Measurements from ENCODE around the gene TMEM182. TPM values are rescaled to one million over a fixed set of nuclear protein-coding genes. Genes with fewer than 3 reads are reported as not detected.

TMEM182 gene
- total RNA-seq, 4 donors from 2014 or later, result 1.1 to 2.5 (median 1.4) TPM

DNA sequence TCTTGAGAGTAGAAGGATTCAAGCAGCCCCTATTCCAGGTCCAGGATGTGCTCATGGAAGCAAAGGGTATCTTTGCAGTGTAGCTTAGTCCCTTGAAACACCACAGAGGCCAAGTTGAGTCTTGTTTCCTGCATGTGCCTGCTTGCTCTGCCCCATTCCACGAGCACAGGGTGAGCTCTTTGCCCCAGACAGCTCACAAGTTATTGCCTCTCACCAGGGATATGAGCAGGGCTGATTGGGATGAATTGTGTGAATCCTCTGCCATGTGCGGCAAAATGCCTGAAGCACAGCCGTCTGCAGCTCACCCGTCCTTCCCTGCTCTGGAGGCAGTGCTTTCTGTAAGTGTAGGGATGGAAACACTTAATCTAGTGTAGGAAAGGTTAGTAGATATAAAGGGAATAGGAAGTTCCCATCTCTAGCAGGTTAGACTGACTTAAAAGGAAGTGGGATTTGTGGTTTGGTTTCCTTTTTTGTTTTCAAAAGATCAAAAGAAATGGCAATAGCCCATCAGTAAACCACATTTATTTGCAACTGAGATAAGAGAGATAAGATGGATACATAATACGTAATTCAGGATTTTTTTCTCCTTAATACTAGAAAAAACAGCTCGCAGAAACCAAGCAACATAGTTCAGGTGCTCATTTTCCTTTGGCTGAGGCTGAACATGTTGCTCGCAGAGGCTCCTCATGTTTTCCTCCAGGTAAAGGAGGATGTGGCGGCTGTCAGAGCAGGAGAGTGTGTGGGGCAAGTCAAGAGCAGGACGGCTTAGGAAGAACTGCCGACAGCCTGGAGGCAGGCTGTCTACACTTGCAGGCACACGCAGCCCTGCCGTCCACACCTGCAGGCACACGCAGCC, 41.4 kb downstream of the TMEM182 start:
- Histone ChIP-seq H3K9me3 (peaks cover 0 to 27% (median 11%) of the 10 kb centered on the region in 4 donors), H3K27me3 (no peaks in the 10 kb centered on the region), H3K36me3 (no peaks in the 10 kb centered on the region), H3K4me1 (no peaks in the 10 kb centered on the region), H3K27ac (no peak overlapping the region), H3K4me3 (no peak overlapping the region)
- DNase-seq, result no peak
- no peak for TF ChIP-seq POLR2A (IDR thresholded peaks at IDR 0.05)
- TF ChIP-seq, protein P1, sequence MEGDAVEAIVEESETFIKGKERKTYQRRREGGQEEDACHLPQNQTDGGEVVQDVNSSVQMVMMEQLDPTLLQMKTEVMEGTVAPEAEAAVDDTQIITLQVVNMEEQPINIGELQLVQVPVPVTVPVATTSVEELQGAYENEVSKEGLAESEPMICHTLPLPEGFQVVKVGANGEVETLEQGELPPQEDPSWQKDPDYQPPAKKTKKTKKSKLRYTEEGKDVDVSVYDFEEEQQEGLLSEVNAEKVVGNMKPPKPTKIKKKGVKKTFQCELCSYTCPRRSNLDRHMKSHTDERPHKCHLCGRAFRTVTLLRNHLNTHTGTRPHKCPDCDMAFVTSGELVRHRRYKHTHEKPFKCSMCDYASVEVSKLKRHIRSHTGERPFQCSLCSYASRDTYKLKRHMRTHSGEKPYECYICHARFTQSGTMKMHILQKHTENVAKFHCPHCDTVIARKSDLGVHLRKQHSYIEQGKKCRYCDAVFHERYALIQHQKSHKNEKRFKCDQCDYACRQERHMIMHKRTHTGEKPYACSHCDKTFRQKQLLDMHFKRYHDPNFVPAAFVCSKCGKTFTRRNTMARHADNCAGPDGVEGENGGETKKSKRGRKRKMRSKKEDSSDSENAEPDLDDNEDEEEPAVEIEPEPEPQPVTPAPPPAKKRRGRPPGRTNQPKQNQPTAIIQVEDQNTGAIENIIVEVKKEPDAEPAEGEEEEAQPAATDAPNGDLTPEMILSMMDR (IDR thresholded peaks at IDR 0.05), result no peak

DNA sequence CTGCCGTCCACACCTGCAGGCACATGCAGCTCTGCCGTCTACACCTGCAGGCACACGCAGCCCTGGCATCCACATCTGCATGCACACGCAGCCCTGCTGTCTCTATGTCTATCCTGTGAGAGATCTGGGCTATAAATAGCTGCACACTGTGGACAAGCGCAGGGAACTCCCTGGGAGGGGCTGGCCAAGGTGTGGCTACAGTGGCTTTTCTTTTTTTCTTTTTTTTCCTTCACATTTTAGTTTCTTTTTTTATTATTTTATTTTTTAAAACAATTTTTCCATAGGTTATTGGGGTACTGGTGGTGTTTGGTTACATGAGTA, 42.0 kb downstream of the TMEM182 start:
- Histone ChIP-seq H3K27ac (no peak overlapping the region), H3K9me3 (peaks cover 0 to 27% (median 10%) of the 10 kb centered on the region in 4 donors), H3K27me3 (no peaks in the 10 kb centered on the region), H3K4me1 (no peaks in the 10 kb centered on the region), H3K36me3 (no peaks in the 10 kb centered on the region), H3K4me3 (no peak overlapping the region)
- no peak for DNase-seq
- no peak for TF ChIP-seq POLR2A (IDR thresholded peaks at IDR 0.05)
- TF ChIP-seq, protein P1 (IDR thresholded peaks at IDR 0.05), result no peak

DNA sequence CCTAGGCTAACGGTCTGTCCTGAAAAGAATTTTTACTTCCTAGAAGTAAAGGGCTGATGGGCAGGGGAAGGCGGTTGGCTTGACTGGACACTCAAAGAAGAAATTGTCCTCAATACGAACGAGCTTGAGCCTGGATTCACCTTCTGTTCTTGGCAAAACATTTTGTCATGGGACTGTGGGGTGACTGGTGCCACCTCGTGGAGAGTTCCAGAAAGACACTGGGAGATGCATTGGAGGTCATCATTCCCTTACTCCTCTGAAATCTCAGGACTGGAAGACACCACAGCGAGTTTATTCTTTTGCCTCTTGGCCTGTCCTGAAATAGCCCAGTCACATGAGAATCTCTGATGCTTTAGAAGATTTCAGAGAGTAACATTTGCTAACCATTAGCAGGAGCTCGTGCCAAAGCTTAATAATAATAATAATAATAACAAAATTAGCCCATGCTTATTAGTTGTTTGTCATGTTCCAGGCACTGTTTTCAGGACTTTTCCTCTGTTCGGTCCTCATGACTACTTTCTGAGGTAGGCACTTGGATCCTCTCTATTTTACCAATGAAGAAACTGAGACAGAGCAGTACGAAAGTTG, 44.5 kb downstream of the TMEM182 start:
- DNase-seq, result peak in 2 of 3 donors; percentile 53 to 78
- no peaks in the 10 kb centered on the region for H3K4me1 ChIP-seq
- H3K27me3 ChIP-seq, result no peaks in the 10 kb centered on the region
- H3K9me3 ChIP-seq, result peaks cover 0 to 10% (median 5%) of the 10 kb centered on the region in 4 donors
- no peak overlapping the region for H3K27ac ChIP-seq
- TF ChIP-seq, protein P1 (IDR thresholded peaks at IDR 0.05), result peak; percentile 8 to 63 (median 56)
- TF ChIP-seq POLR2A (IDR thresholded peaks at IDR 0.05), result no peak
- H3K36me3 ChIP-seq, result no peaks in the 10 kb centered on the region
- H3K4me3 ChIP-seq, result no peak overlapping the region

DNA sequence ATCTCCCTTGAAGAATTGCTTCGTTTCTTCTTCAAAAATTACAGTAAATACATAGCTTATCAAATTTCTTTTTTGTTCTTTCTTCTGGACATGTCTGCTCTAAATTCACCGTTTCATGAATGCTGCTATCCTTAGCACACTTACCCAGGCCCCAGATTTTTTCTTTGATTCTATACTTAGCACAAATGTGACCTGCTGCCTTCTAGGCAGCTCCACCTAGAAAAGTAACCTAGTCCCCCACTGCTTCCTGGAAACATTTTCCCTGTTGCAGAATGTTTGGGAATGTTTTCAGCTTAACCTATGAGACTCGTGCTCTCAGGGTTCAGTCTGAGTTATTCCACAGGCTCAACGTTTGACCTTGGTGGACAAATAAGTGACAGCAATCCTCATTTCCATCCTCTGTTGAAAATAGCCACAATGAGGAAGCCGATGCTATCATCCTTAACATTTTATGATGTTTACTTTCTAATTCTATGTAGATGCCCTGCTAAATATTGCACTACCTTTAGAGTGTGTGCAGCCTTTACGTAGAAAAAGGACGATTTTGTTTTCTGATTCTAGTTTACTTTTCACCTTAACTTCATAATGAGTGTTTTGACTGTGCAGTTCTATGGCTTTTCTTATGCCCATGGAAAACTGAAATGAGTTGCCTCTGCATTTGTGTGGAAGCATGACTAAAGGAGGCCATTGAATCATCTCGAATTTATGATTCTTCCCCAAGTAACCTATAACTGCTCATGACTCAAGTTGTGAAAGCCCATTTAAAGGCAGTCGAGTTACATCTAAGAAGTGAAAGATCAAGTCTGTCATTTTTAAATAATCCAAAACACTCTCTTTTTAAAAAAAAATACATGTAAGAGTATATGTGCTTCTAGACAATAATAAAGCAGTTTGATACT, 47.7 kb downstream of the TMEM182 start:
- no peak for TF ChIP-seq POLR2A (IDR thresholded peaks at IDR 0.05)
- TF ChIP-seq, protein P1 (IDR thresholded peaks at IDR 0.05), result no peak
- no peaks in the 10 kb centered on the region for H3K27me3 ChIP-seq
- H3K36me3 ChIP-seq, result no peaks in the 10 kb centered on the region
- H3K27ac ChIP-seq, result no peak overlapping the region
- H3K9me3 ChIP-seq, result no peaks in the 10 kb centered on the region
- no peaks in the 10 kb centered on the region for H3K4me1 ChIP-seq
- no peak overlapping the region for H3K4me3 ChIP-seq
- no peak for DNase-seq

DNA sequence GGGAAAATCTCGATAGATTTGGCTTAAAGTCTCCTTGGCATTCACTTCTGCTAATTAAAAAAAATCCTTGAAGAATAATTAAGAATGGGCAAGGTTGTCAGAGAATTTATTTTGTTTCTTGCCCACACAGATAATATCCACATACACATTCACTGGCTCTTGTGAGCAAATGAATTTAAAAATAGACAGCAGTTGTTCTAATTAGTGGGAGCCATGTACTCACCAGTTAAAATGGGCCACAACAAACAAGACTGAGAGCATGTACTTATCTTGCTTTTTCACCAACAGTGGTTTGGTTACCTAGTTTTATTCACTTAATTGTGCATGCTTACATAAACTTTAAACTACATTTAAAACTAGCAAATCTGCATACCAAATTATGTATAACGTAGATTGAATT, 53.5 kb downstream of the TMEM182 start:
- Histone ChIP-seq H3K9me3 (no peaks in the 10 kb centered on the region), H3K4me1 (no peaks in the 10 kb centered on the region), H3K4me3 (no peak overlapping the region), H3K27ac (no peak overlapping the region), H3K36me3 (no peaks in the 10 kb centered on the region), H3K27me3 (no peaks in the 10 kb centered on the region)
- TF ChIP-seq, protein P1 (IDR thresholded peaks at IDR 0.05), result no peak
- no peak for TF ChIP-seq POLR2A (IDR thresholded peaks at IDR 0.05)
- DNase-seq, result no peak

Data from Peyer's patch (tissue), 4 donors.